GM18870 (cell line): ENCODE measurements around the gene GPR149.
A peak's percentile ranks its signal among the peaks of the same experiment; 100 is the strongest.

Experiments used
- ATAC-seq: cut with Tn5 transposase; IDR thresholded peaks from one replicate; pipeline ENCODE4 v1.9.1; 2021; ENCODE audit warnings: moderate library complexity; ENCODE audit not compliant: unreplicated experiment

Gene GPR149

GRCh38 chr3:154345422-154346122 lies 84.4 kb downstream of the GPR149 start:
- ATAC-seq, result no peak

- ATAC-seq, result no peak
These were observed 91.4 kb downstream of the GPR149 start for GRCh38 chr3:154338570-154338969.

GRCh38 chr3:154338008-154338407 lies 92.0 kb downstream of the GPR149 start:
- no peak for ATAC-seq

- no peak for ATAC-seq
These were observed 95.0 kb downstream of the GPR149 start for GRCh38 chr3:154334973-154335420.

DNA sequence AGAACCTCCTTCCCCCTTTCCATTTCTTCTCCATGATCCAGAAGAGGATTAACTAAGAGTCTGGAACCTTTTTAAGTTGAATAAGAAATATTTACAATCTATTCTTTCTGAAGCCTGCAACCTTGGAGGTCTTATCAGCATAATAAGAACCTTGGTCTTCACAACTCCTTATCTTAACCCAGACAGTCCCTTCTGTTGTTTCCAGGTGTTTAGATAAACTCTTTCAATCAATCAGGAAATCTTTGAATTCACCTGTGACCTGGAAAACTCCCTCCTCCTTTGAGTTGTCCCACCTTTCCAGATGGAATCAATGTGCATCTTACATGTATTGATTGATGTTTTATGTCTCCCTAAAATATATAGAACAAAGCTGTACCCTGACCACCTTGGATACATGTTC lies 102.1 kb downstream of the GPR149 start:
- ATAC-seq, result no peak

DNA sequence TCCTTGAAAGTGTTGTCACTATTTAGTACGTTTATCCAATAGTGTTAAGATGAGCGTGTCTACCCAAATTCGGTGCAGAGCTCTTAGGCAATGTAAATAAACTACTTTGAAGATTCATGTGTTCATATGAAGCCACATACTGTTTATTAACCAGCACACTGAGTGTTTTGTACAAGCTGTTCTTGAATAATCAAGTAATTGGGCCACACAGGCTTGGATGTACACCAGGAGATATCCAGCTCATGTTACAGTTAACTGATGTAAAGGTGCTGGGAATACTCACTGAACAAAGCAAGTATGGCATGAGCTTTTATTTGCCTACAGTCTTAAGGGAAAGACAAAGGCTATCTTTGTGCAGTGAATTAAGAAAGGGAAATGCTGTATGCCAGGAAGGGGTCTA lies 105.1 kb downstream of the GPR149 start:
- ATAC-seq, result no peak

GRCh38 chr3:154323891-154324738 lies 105.9 kb downstream of the GPR149 start, which contains the start of gene DHX36:
Gene DHX36 (minus strand): TSS chr3:154324487. CDS start chr3:154324416, 71 bp downstream.
- ATAC-seq, result peak; percentile 88

DNA sequence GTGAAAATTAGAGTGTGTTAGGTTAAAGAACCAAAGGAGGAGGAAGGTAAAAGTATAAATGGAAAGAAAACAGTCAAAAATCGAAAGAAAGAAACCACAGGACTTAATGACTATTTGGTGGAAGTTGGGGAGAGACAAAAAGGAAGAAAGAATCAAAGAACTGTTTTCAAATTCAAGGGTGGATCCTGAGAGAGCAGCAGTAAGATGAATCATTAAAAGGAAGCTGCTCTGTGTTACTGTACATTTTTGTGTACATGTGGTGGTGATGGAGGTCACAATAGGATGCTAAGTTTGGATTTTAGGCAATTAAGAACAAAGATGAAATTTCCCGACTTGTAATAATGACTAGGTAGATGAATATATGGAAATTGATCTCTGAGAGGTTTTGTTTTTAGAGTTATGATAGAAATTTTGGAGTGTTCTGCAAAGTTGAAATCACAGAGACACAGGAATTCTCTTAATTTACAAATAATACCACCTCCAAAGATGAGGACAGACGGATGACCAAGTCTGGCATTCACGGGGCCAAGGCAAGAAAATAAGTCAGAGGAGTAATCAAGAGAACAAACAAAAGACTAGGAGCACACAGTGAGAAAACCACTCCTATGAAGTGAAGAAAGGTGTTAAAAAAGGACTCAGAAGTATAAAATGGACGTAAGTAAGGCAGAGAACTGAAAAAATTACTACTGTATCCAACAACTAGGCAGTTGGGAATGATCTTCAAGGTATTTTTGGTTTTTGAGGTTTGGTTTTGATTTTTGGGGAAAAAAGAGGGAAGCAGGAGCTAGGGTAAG lies 112.8 kb downstream of the GPR149 start:
- no peak for ATAC-seq

- ATAC-seq, result no peak
These were observed 115.8 kb downstream of the GPR149 start for GRCh38 chr3:154314152-154314551.

DNA sequence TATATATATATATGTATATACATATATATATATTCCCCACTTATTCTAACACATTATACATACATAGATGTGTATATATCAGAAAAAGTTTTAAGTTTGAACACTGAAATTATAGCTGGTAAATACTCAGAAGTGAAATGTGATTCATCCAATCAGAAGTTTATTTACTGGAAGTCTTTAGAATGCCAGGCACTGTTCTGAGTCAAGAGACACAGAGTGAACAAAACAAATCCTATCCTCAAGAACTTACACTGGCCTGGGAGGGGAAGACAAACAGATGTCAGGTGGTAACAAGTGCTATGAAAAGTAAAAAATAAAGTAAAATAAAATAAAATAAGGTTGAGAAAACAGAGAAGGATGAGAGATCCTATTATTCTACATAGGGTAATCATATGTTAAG lies 119.2 kb downstream of the GPR149 start:
- no peak for ATAC-seq

- no peak for ATAC-seq
These were observed 122.6 kb downstream of the GPR149 start for GRCh38 chr3:154307363-154307762.

- ATAC-seq, result no peak
These were observed 125.1 kb downstream of the GPR149 start for GRCh38 chr3:154304936-154305335.

DNA sequence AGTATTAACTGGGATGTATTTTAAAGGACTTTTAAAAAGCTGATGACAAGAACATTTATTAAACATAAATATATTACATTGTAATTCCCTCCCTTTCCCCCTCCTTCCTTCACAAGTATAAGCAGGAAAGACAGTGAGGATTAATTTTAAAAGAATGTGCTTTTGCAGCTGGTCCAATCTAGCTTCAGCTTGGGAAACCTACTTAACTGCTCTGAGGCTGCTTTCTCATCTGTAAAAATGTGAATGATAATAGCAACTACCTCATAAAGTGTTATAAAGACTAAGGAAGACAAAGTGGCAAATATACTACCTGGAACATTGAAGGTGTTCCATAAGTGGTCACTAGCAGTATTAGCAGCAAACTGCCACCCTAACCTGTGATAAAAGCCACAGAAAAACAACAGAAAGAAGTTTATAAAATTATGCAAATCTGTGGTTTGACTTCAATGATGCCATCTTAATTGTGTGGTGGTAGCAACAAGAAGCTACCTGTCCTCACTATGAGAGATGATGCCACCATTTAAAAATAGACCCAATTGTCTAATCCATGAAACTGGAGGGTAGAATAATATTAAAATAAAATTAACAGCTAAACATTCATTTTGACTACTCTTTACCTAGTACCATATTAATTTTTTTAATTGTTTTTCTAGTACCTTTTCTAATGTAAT lies 125.7 kb downstream of the GPR149 start:
- ATAC-seq, result no peak

- ATAC-seq, result no peak
These were observed 128.4 kb downstream of the GPR149 start for GRCh38 chr3:154301561-154301960.

DNA sequence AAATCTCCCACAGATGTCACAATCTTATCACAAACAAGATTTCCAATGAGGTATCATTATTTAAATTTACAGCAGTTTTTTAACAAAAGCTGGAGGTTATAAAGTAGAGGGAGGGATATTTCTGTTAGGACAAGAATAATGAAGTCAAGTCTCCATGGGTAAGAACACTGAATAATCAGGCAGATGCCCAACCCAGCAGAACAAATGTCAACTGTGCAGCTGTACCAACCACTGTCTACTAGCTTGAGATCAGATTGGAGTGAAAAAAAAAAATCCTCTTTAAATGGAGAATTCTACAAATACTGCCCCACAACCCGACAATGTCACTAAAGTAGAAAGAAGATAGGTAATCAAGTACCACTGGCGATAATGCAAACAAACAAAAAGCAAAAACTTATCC lies 136.0 kb downstream of the GPR149 start:
- no peak for ATAC-seq

- no peak for ATAC-seq
These were observed 139.8 kb downstream of the GPR149 start for GRCh38 chr3:154290187-154290586.
